GM21786 (cell line): ENCODE results near the gene SPRED3.

ENCODE experiments used
- ATAC-seq: cut with Tn5 transposase; IDR thresholded peaks from one replicate; pipeline ENCODE4 v1.9.1; 2021; ENCODE audit not compliant: unreplicated experiment

The SPRED3 gene

GRCh38 chr19:38417146-38417543 is 28.6 kb downstream of the SPRED3 start:
- no peak for ATAC-seq

GRCh38 chr19:38417544-38418506 is 29.3 kb downstream of the SPRED3 start:
- ATAC-seq, result no peak

GRCh38 chr19:38420935-38421334 is 32.4 kb downstream of the SPRED3 start:
- ATAC-seq, result no peak

- ATAC-seq, result no peak
These were observed 33.4 kb downstream of the SPRED3 start for GRCh38 chr19:38421856-38422255.

GRCh38 chr19:38422438-38422837 is 33.9 kb downstream of the SPRED3 start:
- ATAC-seq, result no peak

- ATAC-seq, result no peak
These were observed 35.8 kb downstream of the SPRED3 start for GRCh38 chr19:38424272-38424671.

GRCh38 chr19:38425222-38425809 is 36.8 kb downstream of the SPRED3 start:
- no peak for ATAC-seq

- ATAC-seq, result no peak
These were observed 37.4 kb downstream of the SPRED3 start, which contains the start of gene RASGRP4 for GRCh38 chr19:38425810-38426466. Gene RASGRP4, minus strand, starts transcription at chr19:38426219. Its CDS starts 128 bp downstream, at chr19:38426091.

- ATAC-seq, result peak; percentile 60
These were observed 38.7 kb downstream of the SPRED3 start for GRCh38 chr19:38427035-38427677.

- ATAC-seq, result no peak
These were observed 40.7 kb downstream of the SPRED3 start for GRCh38 chr19:38429055-38429810.

GRCh38 chr19:38429811-38430156 is 41.3 kb downstream of the SPRED3 start:
- ATAC-seq, result no peak

- ATAC-seq, result no peak
These were observed 42.4 kb downstream of the SPRED3 start for GRCh38 chr19:38430931-38431330.

GRCh38 chr19:38433268-38433733 is 44.8 kb downstream of the SPRED3 start, which contains the start of gene RYR1:
Gene RYR1, plus strand, starts transcription at chr19:38433691. Its CDS starts 139 bp downstream, at chr19:38433830.
- no peak for ATAC-seq

GRCh38 chr19:38434549-38435051 is 46.1 kb downstream of the SPRED3 start:
- ATAC-seq, result no peak

GRCh38 chr19:38437295-38437694 is 48.8 kb downstream of the SPRED3 start:
- ATAC-seq, result no peak

GRCh38 chr19:38437917-38438316 is 49.4 kb downstream of the SPRED3 start:
- no peak for ATAC-seq

GRCh38 chr19:38440592-38440991 is 52.1 kb downstream of the SPRED3 start:
- no peak for ATAC-seq

- no peak for ATAC-seq
These were observed 53.3 kb downstream of the SPRED3 start for GRCh38 chr19:38441657-38442348.

- ATAC-seq, result no peak
These were observed 54.2 kb downstream of the SPRED3 start for GRCh38 chr19:38442736-38443135.
